Thyroid gland (tissue), 4 donors: ENCODE results near the gene PIERCE2. TPM values are rescaled to one million over a fixed set of nuclear protein-coding genes. Genes with fewer than 3 reads are reported as not detected.
A peak's percentile ranks its signal among the peaks of the same experiment; 100 is the strongest.

Experiments
- DNase-seq, 2 donors: peaks; one replicate each; pipeline ENCODE4 v3.0.0-alpha.2; 2019
- H3K27ac ChIP-seq, 3 donors: fragments of 200-600 bp; sonication (generic); 1 replicate in 2 of 3; 2 replicates in 1 of 3; pipeline ENCODE4 v1.5.1; 2016 to 2019; ENCODE audit warnings: mild to moderate bottlenecking in 1 of 3, moderate library complexity in 1 of 3
- H3K27me3 ChIP-seq: fragments of 200-600 bp; sonication (generic); one replicate; pipeline ENCODE4 v1.5.1; 2019
- H3K36me3 ChIP-seq, 2 donors: fragments of 200-600 bp; sonication (generic); one replicate each; pipeline ENCODE4 v1.5.1; 2016 to 2019
- H3K4me1 ChIP-seq, 2 donors: fragments of 200-600 bp; sonication (generic); one replicate each; pipeline ENCODE4 v1.5.1; 2017 to 2019
- H3K4me3 ChIP-seq, 3 donors: fragments of 200-600 bp; sonication (generic); replicated peaks in 1 of 3; 1 replicate in 2 of 3; 2 replicates in 1 of 3; pipeline ENCODE4 v1.5.1; 2016; ENCODE audit warnings: mild to moderate bottlenecking in 1 of 3
- H3K9me3 ChIP-seq: fragments of 200-600 bp; sonication (generic); one replicate; pipeline ENCODE4 v1.5.1; 2017
- POLR2A ChIP-seq, 2 donors: fragments of 450-650 bp; IDR thresholded peaks; one replicate each; pipeline ENCODE4 v1.6.1; 2017; ENCODE audit warnings: antibody characterized with exemption in 2 of 2, mild to moderate bottlenecking in 2 of 2, moderate library complexity in 1 of 2
- WGBS, 2 donors: methylation state at CpG; one replicate each; pipeline ENCODE4 v1.1.5; 2017; 5-methylcytosine and 5-hydroxymethylcytosine counted together
- intact Hi-C: fragments of 100-400 bp; cut with DNase I; formaldehyde crosslinking; loops from one replicate; pipeline ENCODE4 v1.15.1; 2023
- total RNA-seq, 4 donors: library from RNA; depleted of rRNA; stranded (reverse); fragments of >200 nt; gene quantifications; one replicate each; pipeline ENCODE4 v1.2.3, GENCODE V29; 2016
- TF ChIP-seq, protein P1 (sequence below), 6 experiments: fragments of 200-600 bp in 3 of 6; fragments of 450-650 bp in 3 of 6; sonication (generic) in 3 of 6; IDR thresholded peaks; one replicate each; pipeline ENCODE4 v1.5.1; 2016 to 2019; ENCODE audit warnings: antibody characterized with exemption in 6 of 6, mild to moderate bottlenecking in 2 of 6, inconsistent platforms in 1 of 6, moderate library complexity in 1 of 6

The PIERCE2 gene
- total RNA-seq, 4 donors from 2014 or later: 1.2 to 5.7 (median 2.7) TPM

- Histone ChIP-seq H3K27ac (peak overlapping the region in 2 of 3 donors; percentile 12 to 68), H3K36me3 (peaks cover 0 to 17% of the 10 kb centered on the region in 2 donors)
Observed at GRCh38 chr15:55372701-55373440, 35.4 kb upstream of the PIERCE2 start.

DNA sequence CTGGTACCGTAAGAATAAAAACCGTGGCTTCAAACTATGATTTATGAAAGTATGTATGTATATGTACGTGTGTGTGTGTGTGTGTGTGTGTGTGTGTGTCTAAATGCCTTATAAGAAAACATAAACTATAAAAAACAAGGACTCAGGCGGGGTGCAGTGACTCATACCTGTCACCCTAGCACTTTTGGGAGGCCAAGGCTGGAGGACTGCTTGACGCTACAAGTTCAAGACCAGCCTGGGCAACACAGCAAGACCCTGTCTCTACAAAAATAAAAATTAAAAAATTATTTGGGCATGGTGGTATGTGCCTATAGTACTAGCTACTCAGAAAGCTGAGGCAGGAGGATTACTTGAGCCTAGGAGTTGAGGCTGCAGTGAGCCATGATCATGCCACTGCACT is 29.2 kb upstream of the PIERCE2 start:
- WGBS, 2 donors: 83 to 94% methylated on average over 5 of the region's 5 CpGs
- H3K27ac ChIP-seq: no peak overlapping the region
- H3K4me1 ChIP-seq: no peaks in the 10 kb centered on the region
- no peak for TF ChIP-seq POLR2A (IDR thresholded peaks at IDR 0.05)
- TF ChIP-seq, protein P1, sequence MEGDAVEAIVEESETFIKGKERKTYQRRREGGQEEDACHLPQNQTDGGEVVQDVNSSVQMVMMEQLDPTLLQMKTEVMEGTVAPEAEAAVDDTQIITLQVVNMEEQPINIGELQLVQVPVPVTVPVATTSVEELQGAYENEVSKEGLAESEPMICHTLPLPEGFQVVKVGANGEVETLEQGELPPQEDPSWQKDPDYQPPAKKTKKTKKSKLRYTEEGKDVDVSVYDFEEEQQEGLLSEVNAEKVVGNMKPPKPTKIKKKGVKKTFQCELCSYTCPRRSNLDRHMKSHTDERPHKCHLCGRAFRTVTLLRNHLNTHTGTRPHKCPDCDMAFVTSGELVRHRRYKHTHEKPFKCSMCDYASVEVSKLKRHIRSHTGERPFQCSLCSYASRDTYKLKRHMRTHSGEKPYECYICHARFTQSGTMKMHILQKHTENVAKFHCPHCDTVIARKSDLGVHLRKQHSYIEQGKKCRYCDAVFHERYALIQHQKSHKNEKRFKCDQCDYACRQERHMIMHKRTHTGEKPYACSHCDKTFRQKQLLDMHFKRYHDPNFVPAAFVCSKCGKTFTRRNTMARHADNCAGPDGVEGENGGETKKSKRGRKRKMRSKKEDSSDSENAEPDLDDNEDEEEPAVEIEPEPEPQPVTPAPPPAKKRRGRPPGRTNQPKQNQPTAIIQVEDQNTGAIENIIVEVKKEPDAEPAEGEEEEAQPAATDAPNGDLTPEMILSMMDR (IDR thresholded peaks at IDR 0.05): no peak
- H3K27me3 ChIP-seq: no peaks in the 10 kb centered on the region
- H3K4me3 ChIP-seq: no peak overlapping the region
- DNase-seq: no peak
- peaks cover 0 to 24% of the 10 kb centered on the region in 2 donors for H3K36me3 ChIP-seq
- H3K9me3 ChIP-seq: no peaks in the 10 kb centered on the region
- intact Hi-C loops: no loop called here

More at GRCh38 chr15:55372701-55373440, 35.4 kb upstream of the PIERCE2 start:
- no peaks in the 10 kb centered on the region for H3K27me3 ChIP-seq
- H3K4me3 ChIP-seq: no peak overlapping the region
- 57 to 63% methylated on average over 3 of the region's 3 CpGs for WGBS, 2 donors
- intact Hi-C loops: no loop called here
- peaks cover 6 to 7% of the 10 kb centered on the region in 2 donors for H3K4me1 ChIP-seq
- no peak for DNase-seq
- TF ChIP-seq, protein P1 (IDR thresholded peaks at IDR 0.05): no peak
- no peak for TF ChIP-seq POLR2A (IDR thresholded peaks at IDR 0.05)
- no peaks in the 10 kb centered on the region for H3K9me3 ChIP-seq

GRCh38 chr15:55381595-55381994 is 26.7 kb upstream of the PIERCE2 start:
- no peak for DNase-seq
- no peaks in the 10 kb centered on the region for H3K9me3 ChIP-seq
- no peaks in the 10 kb centered on the region for H3K4me1 ChIP-seq
- no peak overlapping the region for H3K27ac ChIP-seq
- peaks cover 0 to 24% of the 10 kb centered on the region in 2 donors for H3K36me3 ChIP-seq
- TF ChIP-seq POLR2A (IDR thresholded peaks at IDR 0.05): no peak
- TF ChIP-seq, protein P1 (IDR thresholded peaks at IDR 0.05): no peak
- intact Hi-C loops: no loop called here
- H3K27me3 ChIP-seq: no peaks in the 10 kb centered on the region
- no peak overlapping the region for H3K4me3 ChIP-seq

- TF ChIP-seq POLR2A (IDR thresholded peaks at IDR 0.05): no peak
- TF ChIP-seq, protein P1 (IDR thresholded peaks at IDR 0.05): no peak
- no peak for DNase-seq
- Histone ChIP-seq H3K27ac (no peak overlapping the region), H3K36me3 (peaks cover 0 to 23% of the 10 kb centered on the region in 2 donors), H3K9me3 (no peaks in the 10 kb centered on the region), H3K27me3 (no peaks in the 10 kb centered on the region), H3K4me1 (no peaks in the 10 kb centered on the region), H3K4me3 (no peak overlapping the region)
- WGBS, 2 donors: 98 to 100% methylated on average over 2 of the region's 2 CpGs
- intact Hi-C loops: no loop called here
Observed at GRCh38 chr15:55383687-55384086, 24.6 kb upstream of the PIERCE2 start.

GRCh38 chr15:55387027-55387426 is 21.3 kb upstream of the PIERCE2 start:
- H3K27me3 ChIP-seq: no peaks in the 10 kb centered on the region
- H3K4me1 ChIP-seq: no peaks in the 10 kb centered on the region
- H3K9me3 ChIP-seq: no peaks in the 10 kb centered on the region
- intact Hi-C loops: no loop called here
- no peak overlapping the region for H3K4me3 ChIP-seq
- no peak for DNase-seq
- TF ChIP-seq POLR2A (IDR thresholded peaks at IDR 0.05): no peak
- TF ChIP-seq, protein P1 (IDR thresholded peaks at IDR 0.05): no peak
- peaks cover 0 to 13% of the 10 kb centered on the region in 2 donors for H3K36me3 ChIP-seq
- H3K27ac ChIP-seq: no peak overlapping the region
